HG03571 (cell line): ENCODE data around the gene FAF1.

Source experiments
- ATAC-seq: cut with Tn5 transposase; IDR thresholded peaks from one replicate; pipeline ENCODE4 v1.9.1; 2021; ENCODE audit not compliant: unreplicated experiment

Gene FAF1

DNA sequence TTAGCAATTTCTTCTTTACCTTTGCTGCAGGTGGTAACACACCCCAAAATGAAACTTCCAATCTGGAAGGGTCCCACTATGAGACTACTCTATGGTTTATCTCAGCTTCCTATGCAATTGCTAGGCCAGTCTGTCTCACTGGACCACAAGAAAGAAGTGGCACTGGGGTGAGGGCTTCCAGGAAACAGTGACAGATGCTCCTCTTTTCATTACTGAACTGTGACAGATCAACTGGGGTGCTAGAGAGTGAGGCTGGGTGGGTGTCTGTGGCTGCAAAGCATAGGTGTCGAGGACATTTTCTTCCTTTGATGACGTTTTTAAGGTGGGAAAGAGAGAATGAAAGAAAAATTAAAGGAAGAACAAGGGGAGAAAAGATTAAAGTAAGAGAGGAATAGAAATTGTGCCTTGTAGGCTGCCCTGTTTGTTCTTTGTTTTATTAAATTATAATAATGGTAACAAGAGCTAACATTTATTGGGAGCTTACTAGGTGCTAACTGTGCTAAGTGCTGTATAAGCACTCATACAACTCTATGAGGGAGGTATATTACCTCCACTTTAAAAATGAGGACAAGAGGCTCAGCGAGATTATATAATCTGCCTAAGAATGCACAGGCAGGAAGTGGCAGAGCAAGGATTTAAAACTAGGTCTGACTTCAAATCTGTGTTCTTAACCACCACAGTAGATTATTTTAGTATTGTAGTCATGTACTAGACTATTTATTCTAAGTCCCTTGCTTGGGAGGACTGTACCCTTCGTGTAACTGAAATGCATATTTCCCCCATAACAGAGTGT is 509.0 kb downstream of the FAF1 start:
- ATAC-seq: no peak

DNA sequence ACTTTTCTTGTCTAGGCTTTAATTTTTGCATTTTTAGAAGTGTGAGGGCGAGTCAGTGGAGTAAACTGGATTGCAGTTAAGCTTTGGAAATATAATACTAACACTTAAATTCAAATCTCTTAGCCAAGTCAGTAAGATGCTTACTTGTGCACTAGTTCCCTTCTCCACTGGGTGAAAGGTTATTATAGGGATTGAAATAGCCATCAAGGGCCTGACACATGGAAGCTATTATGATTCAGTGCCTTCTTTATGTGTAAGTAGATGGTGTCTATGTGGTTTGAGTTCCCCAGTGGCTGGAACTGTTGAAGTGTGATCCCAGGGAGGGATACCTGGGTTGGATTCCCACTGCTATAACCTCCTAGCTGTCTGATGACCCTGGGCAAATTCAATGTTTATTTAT is 512.1 kb downstream of the FAF1 start:
- ATAC-seq: no peak

DNA sequence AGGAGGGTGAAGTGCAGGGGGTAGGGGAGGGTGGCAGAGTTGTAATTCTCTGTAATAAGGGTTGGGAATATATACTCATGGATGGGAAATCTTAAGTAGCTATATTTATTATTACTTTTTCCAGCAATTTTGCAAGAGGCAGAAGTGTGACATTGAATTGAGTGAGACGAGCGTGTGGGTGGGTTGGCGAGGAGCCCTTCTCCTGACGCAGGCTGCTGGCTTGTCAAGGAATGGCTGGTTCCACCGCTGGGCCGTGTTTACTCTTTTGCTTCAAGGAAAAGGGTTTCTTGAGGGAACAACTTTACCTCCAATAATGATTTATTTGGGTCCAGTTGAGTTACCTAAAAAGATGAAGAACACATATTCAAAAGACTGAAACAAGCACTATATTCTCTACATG is 518.9 kb downstream of the FAF1 start:
- no peak for ATAC-seq

DNA sequence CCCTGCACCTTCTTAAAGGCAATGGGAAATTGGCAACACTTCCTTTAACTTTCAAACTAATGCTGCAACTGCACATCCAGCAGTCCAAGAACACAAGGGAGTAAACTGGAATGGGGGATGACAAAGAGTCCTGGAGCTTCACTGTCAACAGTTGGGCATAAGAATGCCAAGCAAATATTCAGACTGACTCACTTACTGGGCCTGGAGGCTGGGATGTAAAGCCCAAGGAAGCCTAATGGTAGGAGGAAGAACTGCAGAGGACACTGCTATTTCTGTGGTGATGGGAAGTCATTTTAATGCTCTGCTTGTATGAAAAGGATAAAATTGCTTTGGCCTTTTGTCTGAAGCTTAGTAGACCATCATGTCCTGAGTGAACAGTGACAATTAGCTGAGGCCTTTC is 521.1 kb downstream of the FAF1 start:
- no peak for ATAC-seq

DNA sequence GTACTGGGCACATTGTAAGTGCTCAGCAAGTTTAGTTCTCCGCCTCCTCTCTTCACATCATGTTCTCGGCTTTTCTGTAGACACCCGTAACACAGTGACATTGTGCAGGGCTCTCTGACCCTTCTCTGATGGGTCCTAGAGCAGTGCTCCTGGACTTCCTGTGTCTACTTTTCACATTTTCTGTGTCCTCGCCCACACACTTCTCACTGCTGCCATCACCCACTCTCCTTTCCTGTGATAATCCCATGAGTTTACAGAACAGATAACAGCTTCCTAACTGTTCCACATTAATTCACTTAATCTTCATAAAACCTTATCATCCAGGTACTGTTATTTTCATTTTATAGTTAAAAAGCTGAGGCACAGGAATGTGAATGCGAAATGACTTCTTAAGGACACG is 523.6 kb downstream of the FAF1 start:
- ATAC-seq: no peak

DNA sequence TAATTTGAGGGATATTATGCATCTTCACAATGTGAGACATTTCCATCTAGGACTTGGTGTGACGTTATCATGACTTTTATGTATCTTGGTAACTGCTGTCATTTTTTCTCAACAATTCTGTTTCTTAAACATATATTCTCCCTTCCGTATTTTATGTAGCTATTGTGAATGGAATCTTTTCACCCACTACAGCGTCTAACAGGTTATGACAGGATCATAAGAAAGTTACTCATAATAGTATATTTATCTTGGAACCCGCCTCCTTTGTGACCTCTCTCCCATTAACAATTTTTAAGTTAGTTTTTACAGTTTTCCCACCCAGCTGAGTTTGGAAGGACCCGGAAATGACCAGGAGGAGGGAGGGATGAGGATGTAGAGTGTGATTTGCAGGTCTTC is 530.1 kb downstream of the FAF1 start:
- ATAC-seq: no peak

DNA sequence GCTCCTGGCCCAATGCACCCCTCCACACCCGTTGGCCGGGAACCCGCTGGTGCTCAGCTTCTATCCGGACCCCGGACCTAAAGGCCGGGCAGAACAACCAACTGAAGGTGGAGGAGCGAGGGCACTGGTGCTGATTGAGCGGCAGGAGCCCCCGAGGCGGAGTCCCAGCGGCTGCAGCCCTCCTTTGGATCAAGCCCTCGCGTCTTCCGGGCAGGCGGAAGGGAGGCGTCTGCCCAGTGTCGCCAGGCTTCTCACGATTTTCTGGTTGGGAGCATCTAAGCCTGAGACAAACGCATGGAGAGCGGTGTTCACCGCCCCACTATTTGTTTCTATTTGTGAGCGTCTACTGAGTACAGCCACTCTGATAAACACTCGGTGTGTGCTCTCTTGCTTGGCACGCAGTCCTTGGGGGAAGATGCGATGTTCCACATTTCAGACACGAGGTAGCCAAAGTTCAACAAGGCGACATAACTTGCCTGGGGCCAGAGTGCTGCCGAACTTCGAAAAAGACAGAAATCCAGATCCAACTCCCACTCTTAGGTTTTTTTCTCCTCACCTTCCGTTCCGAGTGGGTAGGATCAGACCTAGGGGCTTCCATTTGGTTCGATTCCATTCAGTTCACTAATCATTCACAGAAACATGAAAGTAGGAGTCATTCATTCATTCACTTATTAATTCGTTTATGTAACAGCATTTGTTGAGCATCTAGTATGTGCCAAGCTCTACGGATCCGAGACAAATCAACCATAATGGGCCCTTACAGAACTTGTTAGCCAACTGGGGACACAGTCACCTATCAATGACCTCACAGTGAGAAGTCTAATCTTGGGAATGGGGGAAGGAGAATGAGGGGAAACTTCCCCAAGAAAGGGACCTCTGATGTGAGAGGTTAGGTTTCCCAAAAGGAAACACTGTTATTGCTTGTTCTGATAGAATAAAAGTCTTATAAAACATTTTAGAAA is 532.0 kb downstream of the FAF1 start:
- no peak for ATAC-seq

DNA sequence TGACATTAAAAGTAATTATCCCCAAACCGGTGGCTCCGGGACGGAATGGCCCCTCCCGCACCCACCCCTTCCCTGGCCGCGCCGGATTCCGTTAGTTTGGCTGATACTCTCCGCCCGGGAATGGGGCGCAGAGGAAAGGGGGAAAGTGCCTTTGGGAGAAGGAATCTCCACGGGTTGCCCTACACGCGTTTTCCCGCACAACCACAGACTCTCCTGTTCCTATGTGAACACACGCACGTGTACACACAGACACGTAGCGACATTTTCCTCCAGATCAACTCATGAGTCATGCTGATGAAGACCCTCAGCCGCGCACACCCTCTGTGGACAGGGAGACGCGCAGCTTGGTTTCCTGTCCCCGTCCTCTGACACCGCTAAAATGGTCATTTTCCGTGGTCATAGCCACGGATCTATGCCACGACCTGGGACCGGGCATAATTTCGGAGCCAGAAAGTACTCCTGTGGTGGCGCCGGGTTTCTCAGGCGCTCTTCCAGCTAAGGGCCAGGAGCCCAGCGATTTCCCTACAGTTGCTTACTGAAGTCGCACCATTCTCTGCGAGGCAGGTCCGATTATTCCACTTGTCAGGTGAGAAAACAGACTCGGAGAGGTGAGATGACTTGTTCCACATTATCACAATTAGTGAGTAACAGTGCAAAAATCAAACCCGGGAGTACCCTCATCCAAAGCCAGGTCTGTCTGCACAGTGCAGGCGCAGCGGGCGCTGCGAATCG is 532.8 kb downstream of the FAF1 start:
- no peak for ATAC-seq

DNA sequence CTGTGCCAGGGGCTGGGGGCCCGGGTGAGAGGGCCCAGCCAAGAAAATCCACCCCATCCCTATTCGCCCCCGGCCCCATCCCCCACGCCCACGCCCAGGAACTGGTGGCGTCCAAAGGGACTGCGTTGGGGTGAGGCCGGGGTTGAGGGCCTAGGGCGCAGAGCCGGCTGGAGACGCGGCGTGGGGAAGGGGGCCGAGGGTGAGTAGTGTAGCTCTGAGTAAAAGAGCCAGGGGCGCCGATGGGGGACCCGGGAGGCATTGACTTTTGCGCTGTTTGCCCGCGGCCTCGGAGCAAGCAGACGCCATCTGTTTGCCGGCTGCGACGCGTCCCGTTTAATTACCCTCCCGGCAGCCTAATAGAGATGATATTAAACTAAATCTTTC is 533.4 kb downstream of the FAF1 start:
- no peak for ATAC-seq

DNA sequence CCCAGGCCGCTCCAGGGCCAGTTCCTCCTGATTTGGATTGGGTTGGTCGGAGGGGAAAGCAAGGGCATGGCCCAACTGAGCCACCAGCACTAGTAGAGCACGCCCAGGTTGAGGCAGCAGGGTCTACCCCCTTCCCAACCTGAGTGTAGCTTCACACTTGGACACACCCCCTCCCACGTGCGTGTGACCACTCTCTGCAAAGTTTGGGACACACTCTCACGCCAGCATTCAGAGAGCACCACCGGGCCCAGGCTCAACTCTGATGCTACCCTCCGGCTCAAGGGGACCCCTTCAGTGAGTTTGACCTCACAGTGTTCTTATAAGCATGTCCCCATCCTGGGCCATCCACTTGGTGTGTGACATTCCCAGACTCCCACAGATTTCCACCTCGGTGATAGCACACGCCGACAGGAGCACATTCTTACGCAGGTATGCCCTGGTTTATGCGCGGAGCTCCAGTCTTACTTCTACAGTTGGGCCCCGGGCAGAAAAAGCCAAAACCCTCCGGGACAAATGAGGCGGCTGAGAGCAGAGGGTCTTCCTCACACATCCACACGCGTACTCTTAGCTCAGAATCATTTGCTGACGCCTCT is 533.9 kb downstream of the FAF1 start:
- ATAC-seq: no peak

DNA sequence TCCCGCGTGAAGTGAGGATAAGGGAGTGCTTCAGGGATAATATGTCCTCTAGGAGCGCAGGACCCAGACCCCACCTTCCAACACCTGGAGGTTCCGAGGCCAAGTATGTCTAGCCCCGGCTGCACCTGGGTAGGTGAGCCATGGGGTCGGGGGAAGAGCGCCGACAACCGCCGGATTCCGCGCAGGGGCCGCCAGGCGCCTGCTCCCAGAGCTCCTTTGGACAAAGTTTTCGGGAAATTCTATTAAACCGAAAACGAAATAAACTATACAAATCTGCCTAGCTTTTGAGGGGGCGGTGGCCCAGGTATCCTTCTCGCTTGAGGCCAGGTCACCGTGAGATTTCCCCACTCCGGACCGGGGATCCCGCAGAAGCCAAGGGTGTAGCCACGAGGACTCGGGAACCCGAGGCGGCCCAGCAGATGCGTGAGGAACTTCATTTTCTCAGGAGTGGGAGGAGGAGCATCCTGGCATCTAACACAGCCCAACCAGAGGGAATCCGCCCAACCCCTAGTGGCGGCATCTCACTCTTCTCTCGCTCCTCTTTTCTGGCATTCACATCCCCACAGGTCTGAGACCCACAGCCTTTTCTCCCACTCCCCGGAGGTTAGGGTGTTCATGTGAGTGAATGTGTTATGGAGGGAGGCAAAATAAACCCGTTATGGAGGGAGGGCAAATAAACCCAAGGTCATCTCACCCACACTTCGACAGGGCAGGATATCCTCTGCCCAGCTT is 534.5 kb downstream of the FAF1 start:
- no peak for ATAC-seq

DNA sequence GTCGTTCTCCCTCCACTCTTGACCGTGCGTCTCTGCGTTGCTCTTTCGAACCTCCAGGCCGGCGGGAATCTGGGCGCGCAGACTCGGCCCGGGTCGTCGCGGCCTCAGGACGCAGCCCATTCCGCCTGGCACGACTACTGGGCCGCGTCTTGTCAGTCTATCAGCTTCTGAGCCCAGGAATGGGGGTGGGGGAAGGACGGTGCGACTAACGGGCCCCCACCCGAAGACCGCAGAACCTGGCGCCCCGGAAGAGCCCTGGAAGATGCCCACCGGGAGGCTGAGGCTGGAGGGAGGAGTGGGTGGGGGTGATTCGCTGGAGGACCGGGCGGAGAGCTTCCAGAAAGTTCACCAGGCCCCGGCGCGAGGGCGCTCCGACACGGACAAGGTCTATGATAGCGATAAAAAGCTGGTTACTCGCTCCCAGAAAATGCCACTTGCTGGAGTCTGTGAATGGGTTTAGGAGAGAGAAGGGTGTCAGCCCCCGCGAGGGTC is 535.1 kb downstream of the FAF1 start:
- ATAC-seq: no peak

DNA sequence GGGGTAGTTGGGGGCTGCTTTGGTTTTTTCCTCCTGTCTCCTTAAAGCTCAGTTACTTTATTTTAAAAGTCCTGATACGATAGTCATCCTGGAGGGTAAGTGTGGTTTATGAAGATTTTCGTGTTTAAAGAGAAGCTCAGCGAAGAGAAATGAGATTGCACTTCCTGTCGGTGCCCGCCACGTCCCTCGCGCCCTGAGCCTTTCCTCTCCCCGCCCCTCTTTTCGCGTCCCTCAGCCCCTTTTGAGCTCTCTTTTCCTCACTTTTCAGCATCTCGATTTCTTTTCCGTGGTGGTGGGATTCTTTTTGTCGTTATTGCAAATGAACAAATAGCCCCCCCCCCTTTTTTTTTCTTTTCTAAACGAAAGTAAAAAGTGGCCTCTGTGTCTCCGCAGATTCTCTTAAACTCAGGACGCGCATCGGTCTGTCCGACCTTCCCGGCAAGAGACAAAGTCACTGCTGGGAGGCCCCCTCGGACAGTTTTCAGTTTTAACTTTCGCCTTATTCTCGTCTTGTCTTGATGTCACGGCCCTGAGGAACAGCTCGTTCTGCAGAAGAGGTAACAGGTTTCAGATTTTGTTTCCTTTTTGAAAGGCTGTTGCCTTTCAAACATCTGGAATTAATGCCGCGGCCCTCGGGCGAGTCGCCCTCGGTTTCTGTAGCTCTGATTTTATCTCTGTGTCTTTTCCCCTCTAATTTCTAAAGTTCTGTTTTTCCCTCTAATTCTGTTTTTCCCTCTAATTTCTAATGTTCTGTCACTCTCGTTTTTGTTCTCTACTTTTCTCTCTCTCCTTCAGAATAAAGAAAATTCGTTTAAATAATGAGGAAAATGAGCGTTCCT is 535.8 kb downstream of the FAF1 start:
- ATAC-seq: no peak

DNA sequence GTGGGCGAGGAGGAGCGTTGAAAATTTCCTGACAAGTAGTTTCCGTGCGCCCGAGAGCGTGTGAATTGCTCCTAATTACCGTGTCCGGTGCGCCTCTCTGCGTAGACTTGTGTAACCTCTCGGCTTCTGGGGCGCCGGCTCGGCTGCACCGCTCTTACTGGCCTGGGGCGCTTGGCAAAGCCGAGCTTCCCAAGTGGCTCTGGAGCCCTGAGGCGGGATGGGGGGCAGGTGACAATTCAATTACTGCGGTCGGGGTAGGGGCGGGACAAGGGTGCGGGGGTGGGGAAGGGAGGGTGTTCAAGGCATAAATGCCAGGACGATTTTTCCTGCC is 536.4 kb downstream of the FAF1 start:
- no peak for ATAC-seq

DNA sequence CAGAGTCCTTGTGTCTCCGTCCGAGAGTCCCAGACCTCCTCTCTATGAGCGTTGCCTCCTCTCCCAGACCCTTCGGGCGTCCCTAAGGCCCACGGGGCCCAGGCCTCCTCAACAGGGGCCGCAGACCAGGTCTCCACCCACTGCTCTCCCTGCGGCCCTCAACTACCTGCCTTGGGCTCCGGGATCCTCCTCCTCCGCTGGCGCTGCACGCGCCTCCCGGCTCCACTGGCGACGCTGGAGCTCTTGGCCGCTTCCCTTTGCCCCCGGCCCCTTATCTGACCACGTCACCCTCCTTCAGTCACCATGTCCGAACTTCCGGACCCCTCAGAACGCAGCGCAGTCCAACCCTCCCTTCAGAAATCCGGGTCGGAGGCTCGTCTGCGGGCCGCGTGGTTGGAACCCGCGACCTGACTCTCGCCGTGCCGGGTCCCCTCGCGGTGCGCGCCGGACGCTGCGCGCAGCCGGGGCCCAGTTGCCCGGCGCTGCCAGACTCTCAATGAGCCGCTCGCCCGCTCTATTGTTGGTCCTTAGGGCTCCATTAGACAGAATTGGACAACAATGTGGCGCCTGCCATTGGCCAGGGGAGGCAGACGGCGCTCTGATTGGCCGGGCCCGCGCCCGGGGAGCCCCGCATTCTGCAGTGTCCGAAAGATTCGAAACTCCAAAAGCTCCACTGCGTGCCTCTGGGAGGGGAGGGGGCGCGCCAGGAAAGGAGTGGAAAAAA is 537.0 kb downstream of the FAF1 start, which contains the start of gene DMRTA2:
DMRTA2 (minus strand) TSS at position 498 of the 724 bp plus-strand sequence. CDS start 1,907 bp downstream, outside the sequence.
- no peak for ATAC-seq

DNA sequence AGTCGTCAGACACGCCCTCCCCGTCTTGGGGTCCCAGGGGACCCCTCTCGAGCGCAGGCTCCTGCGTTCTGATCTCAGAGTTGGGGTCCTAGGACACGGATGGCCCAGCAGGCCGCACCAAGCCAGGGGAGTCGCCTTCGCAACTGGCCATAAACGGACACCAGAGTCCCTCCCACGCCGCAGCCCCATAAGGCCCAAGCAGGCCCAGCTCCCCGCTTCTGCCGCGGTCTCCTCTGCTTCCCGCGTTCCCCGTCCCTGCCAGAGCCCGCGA is 537.5 kb downstream of the FAF1 start:
- no peak for ATAC-seq

DNA sequence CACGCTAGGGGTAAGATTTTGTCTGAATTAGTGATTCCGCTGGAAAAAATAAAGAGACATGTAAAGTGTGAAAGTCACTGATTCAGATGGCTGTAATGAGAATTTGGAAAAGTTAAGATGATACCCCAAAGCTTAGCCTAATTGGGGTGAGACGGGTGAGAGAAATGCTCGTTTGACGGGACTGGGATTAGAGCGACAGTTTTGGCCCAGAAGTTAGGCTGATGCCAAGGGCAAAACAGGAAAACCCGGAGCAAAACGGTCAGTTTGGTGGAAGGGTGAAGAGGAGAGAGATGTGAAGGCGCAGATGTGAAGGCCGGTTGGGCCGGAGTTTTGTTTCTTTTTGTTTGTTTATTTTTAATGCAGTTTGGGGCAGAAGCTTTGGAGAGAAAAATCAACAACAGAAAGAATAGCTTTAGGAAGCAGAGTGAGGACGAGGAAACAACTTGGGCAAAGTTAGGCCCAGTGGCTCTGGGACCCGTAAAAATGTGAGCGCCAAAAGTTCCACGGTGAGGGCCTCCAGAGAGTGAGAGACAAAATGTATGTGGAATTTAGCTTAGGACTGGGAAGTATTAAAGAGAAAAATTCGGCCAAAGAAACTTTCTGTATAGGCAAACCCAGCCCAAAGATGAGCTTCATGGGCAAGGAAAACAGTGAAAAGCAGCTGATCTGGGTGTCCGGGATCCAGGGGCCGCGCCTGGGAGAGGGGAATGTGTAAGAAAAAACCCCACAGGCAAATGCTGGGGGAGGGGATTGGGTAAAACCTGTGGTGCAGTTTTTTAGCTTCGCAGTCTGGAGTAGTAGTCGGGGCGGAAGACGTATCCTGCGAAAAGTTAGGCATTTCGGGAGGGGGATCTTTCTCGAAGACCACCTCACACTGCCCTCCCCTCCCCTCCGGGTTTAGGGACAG is 538.0 kb downstream of the FAF1 start:
- no peak for ATAC-seq

DNA sequence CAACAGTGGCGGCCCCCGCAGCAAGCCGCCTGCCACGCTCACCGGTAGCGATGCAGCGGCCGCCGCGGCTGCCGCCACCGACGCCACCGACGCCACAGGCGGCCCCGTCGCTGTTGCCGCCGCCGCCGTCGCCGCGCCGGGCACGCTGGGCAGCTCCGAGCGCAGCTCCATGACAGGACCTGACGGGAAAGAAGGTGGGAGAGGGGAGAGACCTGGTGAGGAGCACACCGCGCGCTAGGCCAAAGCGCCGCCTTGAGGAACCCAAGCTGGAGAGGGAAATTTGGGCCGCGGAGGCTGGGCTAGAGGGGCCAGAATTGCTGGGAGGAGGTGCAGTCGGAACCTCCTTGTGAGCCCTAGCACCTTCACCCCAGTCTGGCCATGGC is 538.7 kb downstream of the FAF1 start:
- ATAC-seq: no peak
